GM18873 (cell line): Measurements from ENCODE around the gene EYA4.

Experiments used
- ATAC-seq: cut with Tn5 transposase; IDR thresholded peaks from one replicate; pipeline ENCODE4 v1.9.1; 2021; ENCODE audit warnings: mild to moderate bottlenecking, moderate library complexity, moderate number of reproducible peaks; ENCODE audit not compliant: unreplicated experiment, low FRiP score

EYA4 gene, protein sequence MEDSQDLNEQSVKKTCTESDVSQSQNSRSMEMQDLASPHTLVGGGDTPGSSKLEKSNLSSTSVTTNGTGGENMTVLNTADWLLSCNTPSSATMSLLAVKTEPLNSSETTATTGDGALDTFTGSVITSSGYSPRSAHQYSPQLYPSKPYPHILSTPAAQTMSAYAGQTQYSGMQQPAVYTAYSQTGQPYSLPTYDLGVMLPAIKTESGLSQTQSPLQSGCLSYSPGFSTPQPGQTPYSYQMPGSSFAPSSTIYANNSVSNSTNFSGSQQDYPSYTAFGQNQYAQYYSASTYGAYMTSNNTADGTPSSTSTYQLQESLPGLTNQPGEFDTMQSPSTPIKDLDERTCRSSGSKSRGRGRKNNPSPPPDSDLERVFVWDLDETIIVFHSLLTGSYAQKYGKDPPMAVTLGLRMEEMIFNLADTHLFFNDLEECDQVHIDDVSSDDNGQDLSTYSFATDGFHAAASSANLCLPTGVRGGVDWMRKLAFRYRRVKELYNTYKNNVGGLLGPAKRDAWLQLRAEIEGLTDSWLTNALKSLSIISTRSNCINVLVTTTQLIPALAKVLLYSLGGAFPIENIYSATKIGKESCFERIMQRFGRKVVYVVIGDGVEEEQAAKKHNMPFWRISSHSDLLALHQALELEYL

DNA sequence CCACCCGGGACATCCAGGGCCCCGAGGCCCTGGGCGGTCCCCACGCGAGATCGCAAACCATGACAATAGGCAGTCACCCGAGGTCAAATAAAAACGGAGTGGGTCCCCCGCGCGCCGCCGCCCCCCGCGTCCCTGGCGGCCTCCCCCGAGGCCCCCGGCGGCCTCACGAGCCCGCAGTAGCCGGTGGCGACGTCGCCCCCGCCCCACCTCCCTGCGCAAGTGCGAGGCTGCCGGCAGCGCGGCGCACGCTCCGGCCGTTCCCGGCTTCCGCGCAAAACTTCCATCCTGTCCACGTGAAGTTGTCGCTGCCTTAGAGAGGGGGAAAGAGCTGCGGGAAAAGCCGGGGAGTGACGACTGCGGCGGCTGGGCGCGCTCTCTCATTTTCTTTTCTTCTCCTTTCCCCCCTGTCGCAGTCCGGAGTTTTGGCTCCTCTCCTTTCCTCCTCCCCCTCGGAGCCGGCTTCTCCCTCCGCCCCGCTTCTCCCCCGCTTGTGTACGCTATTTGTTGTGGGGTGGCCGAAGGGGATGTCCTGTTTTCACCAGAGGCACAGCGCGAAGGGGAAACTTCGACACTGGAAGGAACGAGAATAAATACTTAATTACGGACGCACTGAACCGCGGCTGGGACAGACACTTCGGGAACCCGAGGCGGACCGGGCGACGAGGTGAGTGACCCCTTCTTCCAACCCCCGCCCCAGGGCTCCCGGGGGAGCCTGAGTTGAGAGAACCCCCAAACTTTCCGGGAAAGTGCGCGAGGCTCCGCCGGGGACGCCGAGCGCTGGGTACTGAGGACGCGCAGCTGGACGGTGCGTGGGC, at the start of gene EYA4:
Gene EYA4, plus strand, starts transcription at position 272 of the 815 bp plus-strand sequence. CDS start 33,424 bp downstream, outside the sequence.
- ATAC-seq, result no peak

DNA sequence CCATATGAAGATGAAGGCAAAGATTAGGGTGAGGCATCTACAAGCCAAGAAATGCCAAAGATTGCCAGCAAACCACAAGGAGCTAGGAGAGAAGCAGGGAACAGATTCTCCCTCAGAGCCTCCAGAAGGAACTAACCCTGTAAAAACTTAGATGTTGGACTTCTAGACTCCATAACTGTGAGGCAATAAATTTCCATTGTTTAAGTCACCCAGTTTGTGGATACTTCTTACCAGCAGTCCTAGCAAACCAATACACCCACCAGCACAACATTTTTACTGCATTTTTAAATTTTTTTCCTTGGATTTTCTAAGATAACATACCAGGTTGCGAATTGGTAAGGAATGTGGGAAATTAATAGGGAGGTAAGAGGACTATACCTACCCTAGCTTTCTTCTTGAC, 47.8 kb upstream of the EYA4 start:
- no peak for ATAC-seq

DNA sequence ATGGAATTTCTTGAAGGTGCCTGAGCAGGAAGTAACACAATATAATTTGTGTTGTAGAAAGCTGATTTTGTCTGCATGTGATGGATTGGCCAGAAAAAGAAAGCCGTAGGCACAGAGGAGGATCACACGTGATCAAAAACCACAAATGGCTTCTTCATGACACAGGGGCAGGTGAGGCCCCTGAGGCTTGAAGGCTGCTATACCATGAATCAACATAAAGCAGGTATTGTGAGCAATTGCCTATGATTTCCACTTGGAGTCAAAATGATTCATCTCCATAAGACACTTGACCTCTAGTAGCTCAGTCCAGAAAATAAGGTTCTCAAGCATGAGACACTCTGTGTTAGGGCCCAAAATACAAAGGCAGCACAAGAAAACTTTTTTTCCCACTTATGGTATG, 42.4 kb upstream of the EYA4 start:
- no peak for ATAC-seq

DNA sequence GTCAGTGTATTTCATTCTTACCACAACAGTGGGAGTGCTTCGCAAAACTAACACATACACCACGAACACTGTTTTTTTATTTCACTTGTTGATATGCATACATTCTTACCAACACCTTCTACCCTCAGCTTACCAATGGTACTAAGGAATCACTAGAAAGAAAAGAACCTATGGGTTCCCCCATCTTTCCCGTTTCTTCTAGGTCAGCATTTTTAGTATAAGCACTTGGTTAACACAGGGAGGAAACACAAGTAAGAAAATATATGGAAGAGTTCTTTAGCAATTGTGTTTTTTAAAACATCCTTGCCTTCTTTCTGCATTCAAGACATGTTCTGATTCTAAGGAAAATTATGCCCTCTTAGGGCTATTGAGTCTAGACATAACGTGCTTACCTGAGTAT, 39.9 kb upstream of the EYA4 start:
- no peak for ATAC-seq

DNA sequence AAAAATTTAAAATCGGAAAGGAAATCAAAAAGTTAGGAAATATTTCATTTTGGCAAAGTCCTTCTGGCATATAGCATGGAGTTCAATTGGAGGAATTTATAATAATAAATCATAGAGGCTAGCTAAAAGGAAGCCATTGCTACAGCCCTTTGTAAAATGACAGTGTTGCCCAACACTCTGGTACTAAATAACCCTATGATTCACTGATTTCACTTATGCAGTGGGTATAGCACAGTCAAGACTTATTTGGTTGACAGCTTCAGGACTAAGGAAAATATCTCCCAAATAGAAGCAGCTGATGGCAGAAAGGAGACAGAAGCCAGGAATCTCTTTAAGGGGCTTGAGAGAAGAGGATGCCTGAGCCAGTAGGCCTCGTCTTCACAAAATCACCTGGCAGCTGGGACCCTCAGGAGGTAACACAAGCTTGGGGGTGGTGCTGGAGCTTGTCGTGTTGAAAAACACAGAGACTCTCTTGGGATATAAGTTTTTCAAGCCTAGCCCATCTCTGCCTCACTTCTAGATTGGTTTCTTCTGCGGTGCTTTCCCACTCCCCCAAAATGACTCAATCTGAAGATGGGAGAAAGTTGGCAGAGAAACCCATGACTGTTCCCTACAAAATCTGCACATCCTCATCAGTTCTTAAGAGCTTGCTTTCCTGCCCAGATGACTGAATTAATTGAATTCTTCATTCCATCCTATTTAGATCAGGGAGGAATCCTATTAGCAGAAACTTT, 38.4 kb upstream of the EYA4 start:
- no peak for ATAC-seq

DNA sequence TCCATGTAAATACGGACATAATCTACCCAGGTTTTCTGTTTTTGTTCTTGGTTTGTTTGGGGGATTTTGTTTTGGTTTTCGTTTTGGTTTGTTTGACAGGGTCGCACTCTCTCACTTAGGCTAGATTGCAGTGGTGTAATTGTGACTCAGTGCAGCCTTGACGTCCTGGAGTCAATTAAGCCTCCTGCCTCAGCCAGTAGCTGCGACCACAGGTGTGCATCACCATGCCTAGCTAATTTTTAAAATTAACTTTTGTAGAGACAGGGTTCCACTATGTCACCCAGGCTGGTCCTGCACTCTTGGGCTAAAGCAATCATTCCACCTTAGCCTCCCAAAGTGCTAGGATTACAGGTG, 37.8 kb upstream of the EYA4 start:
- ATAC-seq, result no peak

DNA sequence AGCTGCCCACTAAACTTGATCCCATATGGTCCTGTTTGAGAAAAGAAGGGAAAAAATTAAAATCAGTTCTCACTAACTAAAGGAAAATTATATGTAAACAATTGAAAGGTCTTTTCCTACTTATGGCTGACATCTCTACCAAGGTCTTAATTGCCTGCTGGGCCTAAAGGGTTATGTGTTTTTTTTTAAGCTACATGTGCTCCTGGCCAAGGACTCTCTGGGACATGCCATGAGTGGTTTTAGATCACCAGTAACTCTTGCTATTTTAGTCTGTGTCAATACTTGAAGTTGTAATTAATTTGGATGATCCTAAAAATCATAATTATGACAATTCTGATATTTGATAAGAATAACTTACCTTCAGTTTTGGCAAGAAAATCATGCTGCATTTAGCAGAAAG, 35.9 kb upstream of the EYA4 start:
- no peak for ATAC-seq

DNA sequence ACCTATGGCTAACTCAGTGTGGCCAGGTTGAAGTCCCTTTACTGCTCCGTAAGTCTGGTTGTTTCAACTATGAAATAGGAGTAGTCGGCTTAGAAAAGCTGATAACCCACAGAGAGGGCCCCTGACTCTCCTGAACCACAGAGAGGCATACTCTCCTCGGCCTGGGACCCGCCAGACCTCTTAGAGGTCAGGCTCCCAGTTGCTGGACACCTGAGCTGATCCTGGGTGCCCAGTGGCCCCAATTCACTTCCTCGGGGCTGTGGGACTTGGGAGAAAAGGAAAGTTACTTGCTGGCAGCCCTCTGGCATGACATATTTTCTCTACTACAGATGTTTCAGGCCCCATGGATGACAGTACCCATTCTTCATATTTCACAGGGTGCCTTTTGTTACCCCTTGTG, 34.2 kb upstream of the EYA4 start:
- no peak for ATAC-seq

DNA sequence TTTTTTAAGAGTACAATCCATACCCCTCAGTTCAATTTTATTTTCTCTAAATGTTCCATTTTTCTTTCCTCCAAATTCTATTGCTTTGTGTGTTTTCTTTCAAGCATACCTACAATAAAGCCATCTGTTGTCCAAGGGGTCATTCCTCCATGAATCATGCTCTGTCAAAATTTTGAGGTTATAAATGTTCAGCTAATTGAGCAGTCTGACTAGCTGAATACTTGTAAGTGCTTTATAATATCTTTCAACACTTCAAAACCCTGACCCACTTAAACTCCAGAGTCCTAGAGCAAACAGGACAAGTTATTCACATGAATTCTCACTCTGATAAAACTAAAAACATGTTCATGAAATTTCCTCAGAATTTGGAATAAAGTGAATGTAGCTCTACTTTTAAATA, 33.4 kb upstream of the EYA4 start:
- ATAC-seq, result no peak

DNA sequence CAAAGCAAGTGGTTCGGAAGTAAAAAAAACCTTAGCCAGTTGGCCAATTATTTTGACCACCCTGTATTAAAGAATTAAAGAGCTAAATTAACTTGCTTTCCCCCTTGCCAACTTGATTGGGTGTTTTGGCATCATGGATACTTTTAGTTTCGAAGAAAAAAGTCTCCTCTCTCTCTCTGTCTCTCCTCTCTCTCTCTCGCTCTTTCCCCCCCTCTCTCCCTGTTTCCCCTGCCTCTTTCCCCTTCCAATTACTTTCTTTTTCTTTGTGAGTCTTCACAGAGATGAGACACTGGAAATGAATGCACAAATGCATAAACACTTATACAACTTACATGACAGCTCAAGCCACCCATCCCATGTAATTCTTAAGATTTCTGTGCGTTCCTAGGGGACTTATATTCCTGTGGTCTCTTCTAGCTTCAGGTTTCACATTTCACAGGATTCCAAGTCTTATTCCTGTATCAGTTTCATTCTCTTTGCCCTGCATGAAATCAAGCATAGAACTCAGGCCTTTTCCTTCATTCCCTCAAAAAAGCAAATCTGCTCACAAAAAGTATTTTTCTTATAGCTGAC, 32.9 kb upstream of the EYA4 start:
- no peak for ATAC-seq

DNA sequence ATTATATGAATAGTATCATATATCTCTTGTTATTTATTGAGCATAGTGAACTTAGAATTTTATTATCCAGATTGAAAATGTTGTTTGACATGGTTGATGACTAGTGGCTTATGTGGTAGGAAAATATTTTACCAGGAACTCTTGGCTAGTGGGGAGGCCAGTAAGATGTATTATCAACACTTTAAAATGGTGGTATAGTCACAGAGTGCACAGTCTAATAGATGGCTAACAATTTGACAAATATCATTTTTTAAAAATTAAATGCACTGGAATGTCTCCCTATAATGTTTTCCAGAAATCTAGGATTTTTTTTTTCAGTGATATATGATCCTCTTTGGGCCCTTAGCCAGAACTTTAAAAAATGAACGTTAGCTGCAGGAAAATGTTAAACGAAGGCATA, 26.9 kb upstream of the EYA4 start:
- ATAC-seq, result no peak

DNA sequence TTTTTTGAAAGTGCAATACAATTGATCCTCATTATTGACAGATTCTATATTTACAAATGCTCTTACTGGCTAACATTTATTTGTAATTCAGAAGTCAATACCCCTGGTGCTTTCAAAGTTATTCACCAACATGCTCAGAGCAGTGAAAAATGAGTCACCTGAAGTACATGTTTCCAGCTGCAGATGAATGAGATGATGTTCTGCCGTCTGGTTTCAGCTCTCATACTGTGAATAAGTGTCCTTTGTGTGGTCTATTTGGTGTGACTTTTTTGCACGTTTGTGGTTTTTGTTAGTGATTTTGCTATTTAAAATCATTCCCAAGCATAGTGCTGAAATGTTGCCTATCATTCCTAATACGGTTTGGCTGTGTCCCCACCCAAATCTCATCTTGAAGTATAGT, 22.3 kb upstream of the EYA4 start:
- ATAC-seq, result no peak

DNA sequence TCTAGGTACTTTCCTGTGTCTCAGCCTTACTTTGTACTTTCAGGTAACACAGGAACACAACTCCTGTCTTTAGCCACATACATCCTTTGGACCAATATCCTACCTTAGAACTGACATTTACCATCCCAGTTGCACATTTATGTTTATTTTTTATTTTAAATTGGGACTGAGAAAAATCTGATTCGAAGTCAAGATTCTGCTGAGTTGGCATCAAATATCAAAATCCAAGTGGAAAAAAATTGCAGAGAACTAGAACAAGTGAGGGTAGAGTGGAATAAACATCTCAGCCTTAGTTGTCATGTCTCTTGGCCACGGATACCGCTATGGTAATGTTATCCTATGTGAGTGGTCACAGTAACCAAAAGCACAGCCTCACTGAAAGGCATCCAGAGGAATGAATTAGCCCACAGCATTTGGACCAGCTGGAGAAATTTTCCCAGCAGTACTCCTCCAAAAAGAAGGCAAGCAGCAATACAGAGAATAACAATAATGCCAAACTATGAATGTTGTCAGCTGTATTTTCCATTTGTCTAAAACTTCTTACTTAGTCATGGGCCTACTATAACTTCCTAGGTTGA, 17.6 kb upstream of the EYA4 start:
- no peak for ATAC-seq

DNA sequence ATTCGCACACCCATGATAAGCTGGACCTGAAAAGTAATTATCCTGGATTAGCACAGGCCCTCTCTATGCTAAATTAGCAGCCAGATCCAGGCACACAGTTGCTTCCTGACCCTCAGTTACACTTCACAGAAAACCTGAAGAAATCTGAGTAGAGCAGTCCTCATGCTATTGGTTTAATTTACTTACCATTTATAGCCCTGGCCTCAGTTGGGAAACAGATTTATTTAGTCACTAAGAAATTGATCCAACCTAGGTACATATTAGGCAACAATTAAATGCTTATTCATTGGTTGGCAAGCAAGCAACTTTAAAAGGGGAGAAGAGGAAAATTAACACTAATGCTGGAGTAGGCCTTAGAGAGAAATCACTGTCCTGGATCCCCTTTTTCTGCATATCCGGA, 15.6 kb upstream of the EYA4 start:
- ATAC-seq, result no peak

DNA sequence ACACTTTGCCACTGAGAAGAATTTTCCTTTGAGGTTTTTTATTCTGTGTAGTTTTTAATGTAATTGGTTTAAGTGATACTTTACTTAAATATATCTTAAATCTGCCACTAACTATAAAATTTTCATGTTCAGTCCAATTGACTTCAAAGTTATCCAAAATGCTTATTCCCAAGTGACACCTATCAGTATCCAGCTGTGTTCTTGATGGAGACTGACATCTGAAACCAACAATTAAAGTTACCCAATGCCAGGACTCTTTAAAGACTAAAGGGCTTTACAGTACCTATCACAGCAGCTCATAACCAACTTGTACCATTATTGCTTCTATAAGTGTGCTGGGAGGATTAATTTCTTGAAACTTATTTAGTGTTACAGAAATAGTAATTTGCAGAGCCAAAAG, 13.8 kb upstream of the EYA4 start:
- no peak for ATAC-seq

DNA sequence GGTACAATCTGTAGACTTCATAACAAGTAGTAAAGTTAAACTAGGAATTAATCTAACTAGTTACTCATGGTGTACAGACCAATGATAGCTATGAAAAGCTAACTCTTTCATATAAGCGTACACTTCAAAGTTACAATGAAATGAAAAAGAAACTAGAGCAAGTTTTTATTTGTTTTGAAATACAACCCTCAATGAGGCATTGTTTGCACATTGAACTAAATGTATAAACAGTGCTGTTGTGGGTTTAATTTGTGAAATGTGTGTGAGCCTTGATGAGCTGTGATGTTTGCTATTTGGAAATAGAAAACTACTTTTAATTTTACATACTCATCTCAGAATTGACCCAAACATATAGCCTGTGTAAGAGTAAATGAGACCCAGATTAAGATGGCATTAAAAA, 11.1 kb upstream of the EYA4 start:
- no peak for ATAC-seq

DNA sequence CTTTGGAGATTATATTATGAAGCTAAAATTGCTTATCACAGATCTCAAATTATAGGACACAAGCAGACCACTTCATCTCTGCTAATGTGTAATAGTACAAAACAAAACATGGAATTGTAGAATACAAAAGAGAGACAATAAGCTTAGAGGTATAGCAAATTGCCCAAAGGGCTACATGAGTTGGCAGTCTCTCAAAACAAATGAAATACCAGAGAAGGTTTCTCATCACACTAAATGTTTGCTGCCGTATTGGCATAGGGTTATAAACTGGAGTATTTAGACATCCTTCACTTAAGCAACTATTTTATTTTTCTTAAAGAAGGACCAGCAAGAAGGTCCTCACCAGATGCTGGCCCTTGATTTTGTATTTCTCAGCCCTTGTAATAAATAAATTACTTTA, 5.9 kb upstream of the EYA4 start:
- no peak for ATAC-seq

DNA sequence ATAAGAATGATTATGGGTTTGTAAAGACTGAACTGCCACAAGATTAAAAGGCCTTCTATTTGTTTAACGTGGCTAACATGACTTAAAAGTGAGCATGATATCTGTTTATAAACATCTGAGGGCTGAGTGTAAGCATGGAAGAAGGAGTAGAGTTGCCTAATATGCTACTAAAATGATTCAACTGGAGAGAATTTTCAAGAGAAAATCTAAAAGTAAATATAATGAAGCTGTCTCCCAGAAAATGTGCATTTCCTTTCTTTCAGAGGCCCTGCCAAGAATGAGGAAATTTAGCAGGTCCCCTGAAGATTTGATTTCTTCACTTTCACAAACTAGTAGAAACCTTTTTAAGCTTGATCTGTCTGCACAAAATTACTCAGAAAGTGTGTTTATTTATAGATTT, 4.2 kb upstream of the EYA4 start:
- no peak for ATAC-seq

DNA sequence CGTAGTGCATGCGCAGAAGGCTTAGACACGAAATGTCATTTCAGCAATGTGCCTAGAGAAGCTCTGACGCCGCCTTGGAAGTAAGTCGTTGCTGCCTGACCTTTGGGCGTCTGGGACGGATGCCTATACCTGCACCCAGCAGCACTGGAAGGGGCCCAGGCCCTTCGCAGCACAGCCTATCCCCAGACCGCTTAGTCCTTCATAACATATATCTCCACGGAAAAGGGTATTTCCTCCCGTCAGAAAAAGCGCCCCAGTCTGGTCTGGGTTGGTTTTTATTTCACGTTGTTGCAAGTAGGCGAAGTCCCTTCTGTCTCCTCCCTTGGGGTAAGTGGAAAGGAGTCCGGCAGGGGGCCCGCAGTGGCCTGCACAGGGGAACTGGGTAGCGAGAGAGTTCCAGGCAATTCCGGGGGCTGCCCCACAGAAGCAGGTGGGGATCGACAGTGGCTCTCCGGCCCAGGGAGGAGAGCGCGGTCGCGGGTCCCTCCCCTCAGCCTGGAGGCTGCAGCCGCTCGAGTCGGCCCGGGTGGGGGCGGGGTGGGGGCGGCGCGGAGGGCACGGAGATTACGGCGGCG, 559 bp upstream of the EYA4 start:
- ATAC-seq, result no peak
